ENCODE measurements around the gene CDKL2. TPM values are rescaled to one million over a fixed set of nuclear protein-coding genes. Genes with fewer than 3 reads are reported as not detected.

CDKL2 gene
- total RNA-seq, 1 experiment from 2014 or later: 5.7 TPM

DNA sequence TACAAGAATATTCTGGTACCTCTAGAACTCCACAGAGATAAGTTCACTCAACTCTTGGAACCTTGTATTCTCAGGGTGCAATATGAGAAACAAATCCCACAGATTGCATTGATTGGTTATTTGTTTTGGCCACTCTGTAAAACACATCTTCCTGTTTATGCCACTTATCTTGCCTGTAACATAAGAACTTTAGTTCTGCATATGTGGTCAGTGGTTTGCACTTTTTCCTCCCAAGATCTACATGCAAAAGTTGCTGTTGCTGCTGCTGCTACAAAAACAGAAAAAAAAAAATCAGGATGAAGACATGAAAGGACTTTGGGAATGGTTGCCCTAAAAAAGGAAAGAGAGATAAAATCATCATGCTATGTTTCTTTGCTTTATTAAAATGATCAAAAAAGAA is 64.8 kb downstream of the CDKL2 start:
- H3K27me3 ChIP-seq (ENCODE audit: control insufficient read depth, insufficient read depth, low read length): no peaks in the 10 kb centered on the region
- H3K4me1 ChIP-seq (ENCODE audit: control insufficient read depth, insufficient read depth, low read length): no peaks in the 10 kb centered on the region
- in situ Hi-C loops (cut with HindIII; ENCODE audit: low pct_unique_long_range_greater_than_20kb, low sequenced_read_pairs): no loop called here
- ChIA-PET POLR2A (no interaction called here), CTCF (no interaction called here)
- no peak for DNase-seq (ENCODE audit: low read depth, low spot score)
- H3K36me3 ChIP-seq (ENCODE audit: control insufficient read depth, insufficient read depth, low read length): no peaks in the 10 kb centered on the region
- no peaks in the 10 kb centered on the region for H3K9me3 ChIP-seq (ENCODE audit: control insufficient read depth, insufficient read depth, low read depth, low read length)
- H3K27ac ChIP-seq (ENCODE audit: low read length): no peak overlapping the region
- TF ChIP-seq, protein P1, sequence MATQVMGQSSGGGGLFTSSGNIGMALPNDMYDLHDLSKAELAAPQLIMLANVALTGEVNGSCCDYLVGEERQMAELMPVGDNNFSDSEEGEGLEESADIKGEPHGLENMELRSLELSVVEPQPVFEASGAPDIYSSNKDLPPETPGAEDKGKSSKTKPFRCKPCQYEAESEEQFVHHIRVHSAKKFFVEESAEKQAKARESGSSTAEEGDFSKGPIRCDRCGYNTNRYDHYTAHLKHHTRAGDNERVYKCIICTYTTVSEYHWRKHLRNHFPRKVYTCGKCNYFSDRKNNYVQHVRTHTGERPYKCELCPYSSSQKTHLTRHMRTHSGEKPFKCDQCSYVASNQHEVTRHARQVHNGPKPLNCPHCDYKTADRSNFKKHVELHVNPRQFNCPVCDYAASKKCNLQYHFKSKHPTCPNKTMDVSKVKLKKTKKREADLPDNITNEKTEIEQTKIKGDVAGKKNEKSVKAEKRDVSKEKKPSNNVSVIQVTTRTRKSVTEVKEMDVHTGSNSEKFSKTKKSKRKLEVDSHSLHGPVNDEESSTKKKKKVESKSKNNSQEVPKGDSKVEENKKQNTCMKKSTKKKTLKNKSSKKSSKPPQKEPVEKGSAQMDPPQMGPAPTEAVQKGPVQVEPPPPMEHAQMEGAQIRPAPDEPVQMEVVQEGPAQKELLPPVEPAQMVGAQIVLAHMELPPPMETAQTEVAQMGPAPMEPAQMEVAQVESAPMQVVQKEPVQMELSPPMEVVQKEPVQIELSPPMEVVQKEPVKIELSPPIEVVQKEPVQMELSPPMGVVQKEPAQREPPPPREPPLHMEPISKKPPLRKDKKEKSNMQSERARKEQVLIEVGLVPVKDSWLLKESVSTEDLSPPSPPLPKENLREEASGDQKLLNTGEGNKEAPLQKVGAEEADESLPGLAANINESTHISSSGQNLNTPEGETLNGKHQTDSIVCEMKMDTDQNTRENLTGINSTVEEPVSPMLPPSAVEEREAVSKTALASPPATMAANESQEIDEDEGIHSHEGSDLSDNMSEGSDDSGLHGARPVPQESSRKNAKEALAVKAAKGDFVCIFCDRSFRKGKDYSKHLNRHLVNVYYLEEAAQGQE (IDR thresholded peaks at IDR 0.05; ENCODE audit: insufficient read depth in 1 of 2, low read depth in 2 of 2, low read length in 1 of 2): no peak
- no peak for TF ChIP-seq SIN3A (IDR thresholded peaks at IDR 0.05; ENCODE audit: borderline replicate concordance, insufficient read depth, low read depth, low read length)
- TF ChIP-seq, protein P2, sequence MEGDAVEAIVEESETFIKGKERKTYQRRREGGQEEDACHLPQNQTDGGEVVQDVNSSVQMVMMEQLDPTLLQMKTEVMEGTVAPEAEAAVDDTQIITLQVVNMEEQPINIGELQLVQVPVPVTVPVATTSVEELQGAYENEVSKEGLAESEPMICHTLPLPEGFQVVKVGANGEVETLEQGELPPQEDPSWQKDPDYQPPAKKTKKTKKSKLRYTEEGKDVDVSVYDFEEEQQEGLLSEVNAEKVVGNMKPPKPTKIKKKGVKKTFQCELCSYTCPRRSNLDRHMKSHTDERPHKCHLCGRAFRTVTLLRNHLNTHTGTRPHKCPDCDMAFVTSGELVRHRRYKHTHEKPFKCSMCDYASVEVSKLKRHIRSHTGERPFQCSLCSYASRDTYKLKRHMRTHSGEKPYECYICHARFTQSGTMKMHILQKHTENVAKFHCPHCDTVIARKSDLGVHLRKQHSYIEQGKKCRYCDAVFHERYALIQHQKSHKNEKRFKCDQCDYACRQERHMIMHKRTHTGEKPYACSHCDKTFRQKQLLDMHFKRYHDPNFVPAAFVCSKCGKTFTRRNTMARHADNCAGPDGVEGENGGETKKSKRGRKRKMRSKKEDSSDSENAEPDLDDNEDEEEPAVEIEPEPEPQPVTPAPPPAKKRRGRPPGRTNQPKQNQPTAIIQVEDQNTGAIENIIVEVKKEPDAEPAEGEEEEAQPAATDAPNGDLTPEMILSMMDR (IDR thresholded peaks at IDR 0.05): no peak
- no TSS peak for BruUV-seq (replicated peaks)
- no peak for ATAC-seq
- H3K4me3 ChIP-seq (ENCODE audit: low read depth in 2 of 2, low read length in 2 of 2): no peak overlapping the region
- intact Hi-C loops (cut with micrococcal nuclease; ENCODE audit: unreplicated experiment): no loop called here

DNA sequence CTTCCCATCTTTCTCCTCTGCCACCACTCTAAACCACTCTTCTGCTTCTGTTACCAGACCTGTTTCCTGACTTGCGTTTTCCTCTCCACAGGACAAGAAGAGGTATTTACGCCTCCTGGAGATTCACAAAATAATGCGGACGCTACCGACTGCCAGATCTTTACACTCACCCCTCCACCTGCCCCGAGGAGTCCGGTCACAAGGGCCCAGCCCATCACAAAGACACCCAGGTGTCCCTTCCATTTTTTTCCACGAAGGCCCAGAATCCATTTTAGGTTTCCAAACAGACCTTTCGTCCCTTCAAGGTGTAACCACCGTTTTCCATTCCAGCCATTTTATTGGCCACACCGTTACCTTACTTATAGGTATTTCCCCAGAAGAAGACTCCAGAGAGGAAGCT is 66.3 kb downstream of the CDKL2 start:
- Histone ChIP-seq H3K27me3 (ENCODE audit: control insufficient read depth, insufficient read depth, low read length) (no peaks in the 10 kb centered on the region), H3K27ac (ENCODE audit: low read length) (no peak overlapping the region), H3K4me3 (ENCODE audit: low read depth in 2 of 2, low read length in 2 of 2) (no peak overlapping the region), H3K9me3 (ENCODE audit: control insufficient read depth, insufficient read depth, low read depth, low read length) (no peaks in the 10 kb centered on the region), H3K4me1 (ENCODE audit: control insufficient read depth, insufficient read depth, low read length) (no peaks in the 10 kb centered on the region), H3K36me3 (ENCODE audit: control insufficient read depth, insufficient read depth, low read length) (no peaks in the 10 kb centered on the region)
- intact Hi-C loops (cut with micrococcal nuclease; ENCODE audit: unreplicated experiment) (no loop called here), in situ Hi-C loops (cut with HindIII; ENCODE audit: low pct_unique_long_range_greater_than_20kb, low sequenced_read_pairs) (no loop called here)
- ChIA-PET POLR2A (no interaction called here), CTCF (no interaction called here)
- TF ChIP-seq, protein P1 (IDR thresholded peaks at IDR 0.05; ENCODE audit: insufficient read depth in 1 of 2, low read depth in 2 of 2, low read length in 1 of 2): no peak
- TF ChIP-seq, protein P2 (IDR thresholded peaks at IDR 0.05): no peak
- no peak for TF ChIP-seq SIN3A (IDR thresholded peaks at IDR 0.05; ENCODE audit: borderline replicate concordance, insufficient read depth, low read depth, low read length)
- no peak for TF ChIP-seq TCF7L2 (IDR thresholded peaks at IDR 0.05; ENCODE audit: low read depth, low read length)
- TF ChIP-seq POLR2AphosphoS5 (IDR thresholded peaks at IDR 0.05; ENCODE audit: low read depth, low read length): no peak
- ATAC-seq (no peak), DNase-seq (ENCODE audit: low read depth, low spot score) (no peak)
- no TSS peak for BruUV-seq (replicated peaks)
